Vagina (tissue), 2 donors: ENCODE results near the gene C3orf85.

ENCODE experiments used
- CTCF ChIP-seq, 3 experiments: fragments of 450-650 bp in 2 of 3; fragments of 200-600 bp in 1 of 3; sonication (generic) in 1 of 3; IDR thresholded peaks; one replicate each; pipeline ENCODE4 v1.5.1; 2017 to 2019; ENCODE audit warnings: antibody characterized with exemption in 3 of 3, mild to moderate bottlenecking in 2 of 3, moderate library complexity in 2 of 3
- POLR2A ChIP-seq, 2 donors: fragments of 450-650 bp; IDR thresholded peaks; one replicate each; pipeline ENCODE4 v1.6.1; 2017; ENCODE audit warnings: antibody characterized with exemption in 2 of 2, mild to moderate bottlenecking in 2 of 2, moderate library complexity in 2 of 2

GRCh38 chr3:109095166-109095565 is 41.4 kb upstream of the C3orf85 start:
- TF ChIP-seq CTCF (IDR thresholded peaks at IDR 0.05) (no peak), POLR2A (IDR thresholded peaks at IDR 0.05) (no peak)
